SU-DHL-6 (cell line): ENCODE measurements around the gene RANBP3.

Experiments
- H2AFZ ChIP-seq: fragments of 200-600 bp; sonication (generic); 2 replicates; pipeline ENCODE4 v1.6.1; 2014; ENCODE audit warnings: low read depth, mild to moderate bottlenecking, moderate library complexity, mixed read lengths, antibody characterized with exemption, low read length; ENCODE audit not compliant: severe bottlenecking
- H3F3A ChIP-seq: fragments of 200-600 bp; shearing (Covaris generic); 2 replicates; pipeline ENCODE4 v1.6.0; 2016; ENCODE audit warnings: antibody characterized with exemption, mild to moderate bottlenecking; ENCODE audit not compliant: insufficient read depth
- H3K27ac ChIP-seq: fragments of 200-600 bp; sonication (generic); 2 replicates; pipeline ENCODE4 v1.5.1; 2016; ENCODE audit warnings: low read depth, mild to moderate bottlenecking, low read length, moderate library complexity, mixed read lengths
- H3K27me3 ChIP-seq: fragments of 200-600 bp; sonication (generic), shearing (Covaris generic); 2 replicates; pipeline ENCODE4 v1.6.0; 2014; ENCODE audit warnings: mild to moderate bottlenecking, low read length
- H3K36me3 ChIP-seq: fragments of 200-600 bp; sonication (generic); 2 replicates; pipeline ENCODE4 v1.6.1; 2014; ENCODE audit warnings: mild to moderate bottlenecking, low read length, mixed read lengths
- H3K4me2 ChIP-seq: fragments of 300-600, 200-600 bp; shearing (Covaris generic), sonication (generic); 2 replicates; pipeline ENCODE4 v1.6.0; 2014; ENCODE audit warnings: low read length, low read depth, mild to moderate bottlenecking; ENCODE audit not compliant: poor library complexity, severe bottlenecking
- H3K4me3 ChIP-seq: fragments of 200-600 bp; sonication (generic); 2 replicates; pipeline ENCODE4 v1.5.1; 2014; ENCODE audit warnings: antibody characterized with exemption, low read length, mild to moderate bottlenecking, mixed read lengths; ENCODE audit not compliant: insufficient read depth, poor library complexity, severe bottlenecking
- H3K79me2 ChIP-seq: fragments of 200-600 bp; sonication (generic); 2 replicates; pipeline ENCODE4 v1.6.1; 2014; ENCODE audit warnings: mild to moderate bottlenecking, low read length, moderate library complexity; ENCODE audit not compliant: insufficient read depth
- H3K9ac ChIP-seq: fragments of 200-600 bp; sonication (generic); 2 replicates; pipeline ENCODE4 v1.7.0; 2014; ENCODE audit warnings: mild to moderate bottlenecking, low read length
- H3K9me2 ChIP-seq: fragments of 200-600 bp; sonication (generic); replicated peaks from 2 replicates; pipeline ENCODE4 v1.6.1; 2014; ENCODE audit warnings: low read length; ENCODE audit not compliant: insufficient read depth
- H3K9me3 ChIP-seq: fragments of 200-600 bp; sonication (generic); 2 replicates; pipeline ENCODE4 v1.6.1; 2014; ENCODE audit warnings: low read length, mixed read lengths; ENCODE audit not compliant: insufficient read depth
- H4K20me1 ChIP-seq: fragments of 200-600 bp; sonication (generic); 2 replicates; pipeline ENCODE4 v1.6.1; 2014; ENCODE audit warnings: low read depth, mild to moderate bottlenecking, antibody characterized with exemption, low read length, moderate library complexity, mixed read lengths
- EZH2phosphoT487 ChIP-seq: fragments of 200-600 bp; sonication (generic), shearing (Covaris generic); conservative IDR thresholded peaks from 2 replicates; pipeline ENCODE4 v1.6.1; 2018; ENCODE audit warnings: mild to moderate bottlenecking, antibody characterized with exemption, low read length, moderate library complexity, mixed read lengths
- TF ChIP-seq, protein P1 (sequence below): fragments of 200-600 bp; sonication (generic); IDR thresholded peaks from one replicate; pipeline ENCODE4 v1.5.1; 2017; ENCODE audit warnings: antibody characterized with exemption, mild to moderate bottlenecking, low read length, moderate library complexity; ENCODE audit not compliant: insufficient read depth, poor library complexity, severe bottlenecking

RANBP3 gene

GRCh38 chr19:5893907-5894703 lies 83.8 kb downstream of the RANBP3 start:
- no peak overlapping the region for H3K27ac ChIP-seq
- H2AFZ ChIP-seq, result no peak overlapping the region
- H3K4me3 ChIP-seq, result no peak overlapping the region
- no peaks in the 10 kb centered on the region for H3K27me3 ChIP-seq
- no peaks in the 10 kb centered on the region for H3K79me2 ChIP-seq
- no peak overlapping the region for H3K4me2 ChIP-seq
- no peaks in the 10 kb centered on the region for H3K36me3 ChIP-seq
- H4K20me1 ChIP-seq, result no peaks in the 10 kb centered on the region
- no peaks in the 10 kb centered on the region for H3F3A ChIP-seq
- no peak for TF ChIP-seq EZH2phosphoT487
- TF ChIP-seq, protein P1, sequence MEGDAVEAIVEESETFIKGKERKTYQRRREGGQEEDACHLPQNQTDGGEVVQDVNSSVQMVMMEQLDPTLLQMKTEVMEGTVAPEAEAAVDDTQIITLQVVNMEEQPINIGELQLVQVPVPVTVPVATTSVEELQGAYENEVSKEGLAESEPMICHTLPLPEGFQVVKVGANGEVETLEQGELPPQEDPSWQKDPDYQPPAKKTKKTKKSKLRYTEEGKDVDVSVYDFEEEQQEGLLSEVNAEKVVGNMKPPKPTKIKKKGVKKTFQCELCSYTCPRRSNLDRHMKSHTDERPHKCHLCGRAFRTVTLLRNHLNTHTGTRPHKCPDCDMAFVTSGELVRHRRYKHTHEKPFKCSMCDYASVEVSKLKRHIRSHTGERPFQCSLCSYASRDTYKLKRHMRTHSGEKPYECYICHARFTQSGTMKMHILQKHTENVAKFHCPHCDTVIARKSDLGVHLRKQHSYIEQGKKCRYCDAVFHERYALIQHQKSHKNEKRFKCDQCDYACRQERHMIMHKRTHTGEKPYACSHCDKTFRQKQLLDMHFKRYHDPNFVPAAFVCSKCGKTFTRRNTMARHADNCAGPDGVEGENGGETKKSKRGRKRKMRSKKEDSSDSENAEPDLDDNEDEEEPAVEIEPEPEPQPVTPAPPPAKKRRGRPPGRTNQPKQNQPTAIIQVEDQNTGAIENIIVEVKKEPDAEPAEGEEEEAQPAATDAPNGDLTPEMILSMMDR, result no peak
- no peak overlapping the region for H3K9ac ChIP-seq
- H3K9me2 ChIP-seq, result no peaks in the 10 kb centered on the region
- H3K9me3 ChIP-seq, result no peaks in the 10 kb centered on the region

GRCh38 chr19:5893296-5893903 lies 84.5 kb downstream of the RANBP3 start:
- no peak overlapping the region for H3K4me2 ChIP-seq
- no peak overlapping the region for H3K27ac ChIP-seq
- no peaks in the 10 kb centered on the region for H3K27me3 ChIP-seq
- H2AFZ ChIP-seq, result no peak overlapping the region
- H3F3A ChIP-seq, result no peaks in the 10 kb centered on the region
- no peaks in the 10 kb centered on the region for H4K20me1 ChIP-seq
- H3K9me3 ChIP-seq, result no peaks in the 10 kb centered on the region
- H3K36me3 ChIP-seq, result no peaks in the 10 kb centered on the region
- H3K79me2 ChIP-seq, result no peaks in the 10 kb centered on the region
- no peak overlapping the region for H3K4me3 ChIP-seq
- H3K9ac ChIP-seq, result no peak overlapping the region
- TF ChIP-seq EZH2phosphoT487, result no peak
- TF ChIP-seq, protein P1, result no peak
- H3K9me2 ChIP-seq, result no peaks in the 10 kb centered on the region

DNA sequence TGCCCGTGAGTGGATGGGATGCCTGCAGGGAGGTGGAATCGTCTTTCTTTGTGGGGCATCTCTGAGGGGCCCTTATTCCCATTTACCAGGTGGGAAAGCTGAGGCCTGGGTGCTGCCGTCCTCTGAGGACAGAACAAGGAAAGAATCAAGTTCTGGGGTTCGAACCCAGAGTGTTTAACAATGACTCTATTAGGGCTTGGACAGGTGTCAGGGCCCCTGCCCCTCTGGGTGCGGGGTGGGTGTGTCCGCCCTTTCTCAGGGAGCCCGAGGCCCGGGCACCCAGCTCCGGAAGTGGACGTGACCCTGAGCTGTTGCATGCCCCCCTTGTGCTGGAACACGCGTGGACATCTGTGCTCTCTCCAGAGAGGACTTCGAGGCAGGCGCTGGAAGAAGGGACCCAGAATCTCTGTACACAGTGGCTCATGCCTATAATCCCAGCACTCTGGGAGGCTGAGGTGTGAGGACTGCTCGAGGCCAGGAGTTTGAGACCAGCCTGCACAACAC lies 85.1 kb downstream of the RANBP3 start:
- H3K36me3 ChIP-seq, result no peaks in the 10 kb centered on the region
- no peak overlapping the region for H3K4me2 ChIP-seq
- TF ChIP-seq, protein P1, result no peak
- TF ChIP-seq EZH2phosphoT487, result no peak
- H3K79me2 ChIP-seq, result no peaks in the 10 kb centered on the region
- H2AFZ ChIP-seq, result no peak overlapping the region
- no peaks in the 10 kb centered on the region for H4K20me1 ChIP-seq
- no peak overlapping the region for H3K9ac ChIP-seq
- H3K27ac ChIP-seq, result no peak overlapping the region
- H3K4me3 ChIP-seq, result no peak overlapping the region
- no peaks in the 10 kb centered on the region for H3K9me3 ChIP-seq
- H3K27me3 ChIP-seq, result no peaks in the 10 kb centered on the region
- H3K9me2 ChIP-seq, result no peaks in the 10 kb centered on the region
- no peaks in the 10 kb centered on the region for H3F3A ChIP-seq
